Keratinocyte (primary cell): ENCODE data around the gene CHRM1. TPM values are rescaled to one million over a fixed set of nuclear protein-coding genes. Genes with fewer than 3 reads are reported as not detected.
"Not testable (repeated sequence)": the region's sequence is repeated elsewhere in the genome, so short reads cannot be mapped to it uniquely, and the experiment has no call there.

Experiments
- DNase-seq: peaks from one replicate; pipeline ENCODE4 v3.0.0-alpha.2; 2011; ENCODE audit warnings: low read depth, missing footprints, low spot score
- FAIRE-seq: peaks from 2 replicates; lab custom pipeline; 2011; peaks lifted over from hg19 to GRCh38; lab: Jason Lieb, UNC
- H2AFZ ChIP-seq: 2 replicates; pipeline ENCODE4 v1.6.0; 2012; ENCODE audit warnings: low read length, control low read depth, inconsistent platforms; ENCODE audit not compliant: control insufficient read depth
- H3K27ac ChIP-seq: 2 replicates; pipeline ENCODE4 v1.5.1; 2011; ENCODE audit warnings: low read length; ENCODE audit not compliant: control insufficient read depth, insufficient read depth
- H3K27me3 ChIP-seq: 3 replicates; pipeline ENCODE4 v1.6.0; 2011; ENCODE audit warnings: low read length; ENCODE audit not compliant: control insufficient read depth, insufficient read depth; ENCODE audit errors: extremely low read depth
- H3K36me3 ChIP-seq, 2 experiments: 2 replicates in 1 of 2; 3 replicates in 1 of 2; pipeline ENCODE4 v1.5.1; 2011; ENCODE audit warnings: low read length in 2 of 2, mild to moderate bottlenecking in 1 of 2; ENCODE audit not compliant: control insufficient read depth in 2 of 2, insufficient read depth in 2 of 2; ENCODE audit errors: extremely low read depth in 1 of 2
- H3K4me1 ChIP-seq: 3 replicates; pipeline ENCODE4 v1.5.1; 2011; ENCODE audit warnings: low read length; ENCODE audit not compliant: control insufficient read depth, insufficient read depth; ENCODE audit errors: extremely low read depth
- H3K4me2 ChIP-seq: 3 replicates; pipeline ENCODE4 v1.6.0; 2011; ENCODE audit warnings: low read depth, low read length; ENCODE audit not compliant: control insufficient read depth, insufficient read depth; ENCODE audit errors: extremely low read depth
- H3K4me3 ChIP-seq, 3 experiments: fragments of 200-600 bp in 1 of 3; sonication (generic) in 1 of 3; 2 replicates in 2 of 3; 3 replicates in 1 of 3; pipeline ENCODE4 v1.5.1; 2011 to 2016; ENCODE audit warnings: low read length in 3 of 3, mild to moderate bottlenecking in 3 of 3, control low read depth in 2 of 3, inconsistent platforms in 1 of 3, low read depth in 1 of 3, mixed read lengths in 1 of 3, mixed run types in 1 of 3, moderate library complexity in 1 of 3; ENCODE audit not compliant: control insufficient read depth in 2 of 3, insufficient read depth in 2 of 3; ENCODE audit errors: extremely low read depth in 1 of 3
- H3K79me2 ChIP-seq: 2 replicates; pipeline ENCODE4 v1.6.0; 2012; ENCODE audit warnings: low read length; ENCODE audit not compliant: control insufficient read depth, insufficient read depth
- H3K9ac ChIP-seq: 3 replicates; pipeline ENCODE4 v1.6.0; 2011; ENCODE audit warnings: low read length; ENCODE audit not compliant: control insufficient read depth, insufficient read depth; ENCODE audit errors: extremely low read depth
- H3K9me1 ChIP-seq: 3 replicates; pipeline ENCODE4 v1.6.0; 2011; ENCODE audit warnings: low read length; ENCODE audit not compliant: control insufficient read depth, insufficient read depth; ENCODE audit errors: extremely low read depth
- H3K9me3 ChIP-seq: 2 replicates; pipeline ENCODE4 v1.5.1; 2012; ENCODE audit warnings: low read depth, low read length; ENCODE audit not compliant: control insufficient read depth
- H4K20me1 ChIP-seq: 3 replicates; pipeline ENCODE4 v1.6.0; 2011; ENCODE audit warnings: low read length; ENCODE audit not compliant: control insufficient read depth, insufficient read depth; ENCODE audit errors: extremely low read depth
- CTCF ChIP-seq, 3 experiments: IDR thresholded peaks in 1 of 3; conservative IDR thresholded peaks in 1 of 3; optimal IDR thresholded peaks in 1 of 3; 2 replicates in 2 of 3; 3 replicates in 1 of 3; pipeline versions ENCODE3 to v1.5.1; 2011; ENCODE audit warnings: low read length in 3 of 3, mild to moderate bottlenecking in 3 of 3, moderate library complexity in 2 of 3, control low read depth in 1 of 3, inconsistent platforms in 1 of 3; ENCODE audit not compliant: insufficient read depth in 2 of 3; ENCODE audit errors: extremely low read depth in 1 of 3
- EZH2 ChIP-seq: IDR thresholded peaks from one replicate; pipeline ENCODE4 v1.6.1; 2012; ENCODE audit warnings: inconsistent platforms, mild to moderate bottlenecking, low read length, moderate library complexity
- dilution Hi-C: fragments of 300-500 bp; cut with MboI; formaldehyde crosslinking; loops from one replicate; pipeline ENCODE4 v1.7.0; 2020; ENCODE audit warnings: low sequenced_read_pairs; ENCODE audit not compliant: extremely low pct_ligation_motif_present
- polyA plus RNA-seq, 5 experiments: library from polyadenylated mRNA; depleted of rRNA in 3 of 5; stranded (reverse) in 3 of 5; stranded (forward) in 1 of 5; unstranded in 1 of 5; fragments of >200 nt; gene quantifications; 1 replicate in 1 of 5; 2 replicates in 3 of 5; 3 replicates in 1 of 5; pipeline versions ENCODE4 v1.2.1 to v1.2.3, GENCODE V29; 2011 to 2012; ENCODE audit warnings: missing spikeins in 2 of 5, low read depth in 1 of 5, low replicate concordance in 1 of 5

CHRM1 gene
- polyA plus RNA-seq, 1 donor (not counting 4 experiments of a cell fraction or from before 2014, with no cell fraction given): not detected

- no peaks in the 10 kb centered on the region for H3K36me3 ChIP-seq
These were observed 55.5 kb downstream of the CHRM1 start for GRCh38 chr11:62865635-62866034.

GRCh38 chr11:62863687-62864335 lies 57.4 kb downstream of the CHRM1 start:
- no peak overlapping the region for H3K9ac ChIP-seq
- no peaks in the 10 kb centered on the region for H3K9me3 ChIP-seq
- TF ChIP-seq CTCF (optimal IDR thresholded peaks at IDR 0.05 in 1 of 3, IDR thresholded peaks at IDR 0.05 in 1 of 3, conservative IDR thresholded peaks at IDR 0.05 in 1 of 3; ENCODE audit: extremely low read depth in 1 of 3, insufficient read depth in 2 of 3, low read length in 3 of 3) (no peak), EZH2 (no peak)
- DNase-seq (no peak), FAIRE-seq (no peak)
- dilution Hi-C loops: no loop called here
- peaks cover 7% of the 10 kb centered on the region for H3K79me2 ChIP-seq
- no peaks in the 10 kb centered on the region for H3K27me3 ChIP-seq
- H3K4me3 ChIP-seq: no peak overlapping the region
- no peak overlapping the region for H3K27ac ChIP-seq
- no peaks in the 10 kb centered on the region for H4K20me1 ChIP-seq
- H2AFZ ChIP-seq: no peak overlapping the region
- H3K4me1 ChIP-seq: peaks cover 8% of the 10 kb centered on the region
- H3K9me1 ChIP-seq: no peaks in the 10 kb centered on the region
- H3K4me2 ChIP-seq: no peak overlapping the region
- no peaks in the 10 kb centered on the region for H3K36me3 ChIP-seq

More at GRCh38 chr11:62865635-62866034, 55.5 kb downstream of the CHRM1 start:
- no peaks in the 10 kb centered on the region for H3K9me1 ChIP-seq
- dilution Hi-C loops: no loop called here
- FAIRE-seq (no peak), DNase-seq (no peak)
- peaks cover 5% of the 10 kb centered on the region for H3K79me2 ChIP-seq
- no peaks in the 10 kb centered on the region for H3K27me3 ChIP-seq
- H3K4me3 ChIP-seq: no peak overlapping the region
- no peak overlapping the region for H3K4me2 ChIP-seq
- peaks cover 5% of the 10 kb centered on the region for H3K4me1 ChIP-seq
- H4K20me1 ChIP-seq: no peaks in the 10 kb centered on the region
- no peak overlapping the region for H2AFZ ChIP-seq
- no peak overlapping the region for H3K9ac ChIP-seq
- no peaks in the 10 kb centered on the region for H3K9me3 ChIP-seq
- no peak overlapping the region for H3K27ac ChIP-seq
- no peak for TF ChIP-seq EZH2
- no peak for TF ChIP-seq CTCF (optimal IDR thresholded peaks at IDR 0.05 in 1 of 3, IDR thresholded peaks at IDR 0.05 in 1 of 3, conservative IDR thresholded peaks at IDR 0.05 in 1 of 3; ENCODE audit: extremely low read depth in 1 of 3, insufficient read depth in 2 of 3, low read length in 3 of 3)

GRCh38 chr11:62861564-62862192 lies 59.5 kb downstream of the CHRM1 start:
- peaks cover 25% of the 10 kb centered on the region for H3K4me1 ChIP-seq
- H3K36me3 ChIP-seq, H3K4me3 ChIP-seq, H3K9me3 ChIP-seq, H3K4me2 ChIP-seq, H3K9me1 ChIP-seq, H3K9ac ChIP-seq, H4K20me1 ChIP-seq, H3K27me3 ChIP-seq, FAIRE-seq, H3K27ac ChIP-seq, DNase-seq, H2AFZ ChIP-seq, dilution Hi-C loops: not testable (repeated sequence)
- H3K79me2 ChIP-seq: peaks cover 12% of the 10 kb centered on the region
